Measurements from ENCODE around the gene DNAH17. TPM values are rescaled to one million over a fixed set of nuclear protein-coding genes. Genes with fewer than 3 reads are reported as not detected.

Gene DNAH17
- total and polyA plus RNA-seq, 2 of the 8 experiments (the other 6 are each of a cell fraction or from before 2014, with no cell fraction given), result 0.14 to 0.67 TPM

DNA sequence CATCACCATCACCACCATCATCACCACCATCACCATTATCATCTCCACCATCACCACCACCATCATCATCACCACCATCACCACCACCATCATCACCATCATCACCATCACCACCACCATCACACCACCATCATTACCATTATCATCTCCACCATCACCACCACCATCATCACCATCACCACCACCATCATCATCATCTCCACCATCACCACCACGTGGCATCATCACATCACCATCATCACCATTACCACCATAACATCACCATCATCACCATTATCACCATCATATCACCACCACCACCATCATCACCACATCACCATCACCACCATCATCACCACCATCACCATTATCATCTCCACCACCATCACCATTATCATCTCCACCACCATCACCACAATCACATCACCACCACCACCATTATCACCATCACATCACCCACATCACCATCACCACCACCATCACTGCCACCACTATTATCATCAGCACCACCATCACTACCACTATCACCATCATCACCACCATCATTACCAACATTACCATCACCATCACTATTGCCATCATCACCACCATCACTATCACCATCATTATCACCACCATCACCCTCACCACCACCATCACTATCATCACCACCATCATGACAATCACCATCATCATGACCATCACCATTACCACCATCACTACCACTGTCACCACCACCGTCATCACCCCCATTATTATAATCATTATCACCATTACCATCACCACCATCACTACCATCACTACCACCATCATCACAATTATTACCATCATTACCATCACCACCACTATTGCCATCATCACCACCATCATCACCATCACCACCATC lies 99.1 kb downstream of the DNAH17 start (continued):
- TF ChIP-seq JUN (IDR thresholded peaks at IDR 0.05; ENCODE audit: low read depth, low read length) (no peak), EZH2 (IDR thresholded peaks at IDR 0.05; ENCODE audit: low read depth, low read length, severe bottlenecking) (no peak), NRF1 (IDR thresholded peaks at IDR 0.05; ENCODE audit: low read depth, low read length) (no peak)
